Neuronal stem cell (in vitro differentiated cells): ENCODE results near the gene BIRC7.

Experiments used
- DNase-seq: peaks from one replicate; pipeline ENCODE4 v3.0.0-alpha.2; 2013; ENCODE audit warnings: low spot score
- H2AFZ ChIP-seq: one replicate; pipeline ENCODE4 v1.6.1; 2013; ENCODE audit warnings: mild to moderate bottlenecking, low read length, inconsistent platforms
- H2AK5ac ChIP-seq: 2 replicates; pipeline ENCODE4 v1.6.1; 2013; ENCODE audit warnings: low read depth, mild to moderate bottlenecking, inconsistent platforms, low read length, moderate library complexity, mixed read lengths
- H2BK120ac ChIP-seq: 2 replicates; pipeline ENCODE4 v1.6.1; 2013; ENCODE audit warnings: low read depth, mild to moderate bottlenecking, inconsistent platforms, low read length, moderate library complexity, mixed read lengths
- H2BK12ac ChIP-seq: one replicate; pipeline ENCODE4 v1.6.1; 2013; ENCODE audit warnings: low read length, inconsistent platforms
- H2BK15ac ChIP-seq: 2 replicates; pipeline ENCODE4 v1.6.1; 2013; ENCODE audit warnings: mild to moderate bottlenecking, low read length, inconsistent platforms, mixed read lengths
- H2BK5ac ChIP-seq: one replicate; pipeline ENCODE4 v1.6.1; 2013; ENCODE audit warnings: inconsistent platforms, mild to moderate bottlenecking, low read length, moderate library complexity
- H3K14ac ChIP-seq: one replicate; pipeline ENCODE4 v1.6.1; 2013; ENCODE audit warnings: low read length, inconsistent platforms
- H3K18ac ChIP-seq: 2 replicates; pipeline ENCODE4 v1.6.1; 2013; ENCODE audit warnings: low read length, inconsistent platforms
- H3K23ac ChIP-seq: 2 replicates; pipeline ENCODE4 v1.6.1; 2013; ENCODE audit warnings: low read depth, mild to moderate bottlenecking, mixed read lengths, low read length, inconsistent platforms; ENCODE audit not compliant: poor library complexity
- H3K27ac ChIP-seq: replicated peaks from 3 replicates; pipeline ENCODE4 v1.5.1; 2013; ENCODE audit warnings: low read length, inconsistent platforms
- H3K27me3 ChIP-seq, 3 experiments: 2 replicates each; pipeline ENCODE4 v1.6.1; 2013; ENCODE audit warnings: low read length in 3 of 3, mild to moderate bottlenecking in 2 of 3, inconsistent platforms in 1 of 3, low read depth in 1 of 3, mixed read lengths in 1 of 3, moderate library complexity in 1 of 3; ENCODE audit not compliant: control insufficient read depth in 3 of 3, insufficient read depth in 3 of 3
- H3K36me3 ChIP-seq, 2 donors: replicated peaks in 1 of 2; 2 replicates each; pipeline ENCODE4 v1.6.1; 2013; ENCODE audit warnings: low read length in 2 of 2; ENCODE audit not compliant: control insufficient read depth in 2 of 2, insufficient read depth in 2 of 2
- H3K4ac ChIP-seq: 2 replicates; pipeline ENCODE4 v1.6.1; 2013; ENCODE audit warnings: inconsistent platforms, mild to moderate bottlenecking, low read length, moderate library complexity
- H3K4me1 ChIP-seq, 2 donors: 1 replicate in 1 of 2; 2 replicates in 1 of 2; pipeline ENCODE4 v1.6.1; 2013; ENCODE audit warnings: low read length in 2 of 2, low read depth in 1 of 2; ENCODE audit not compliant: control insufficient read depth in 2 of 2, insufficient read depth in 1 of 2
- H3K4me2 ChIP-seq: one replicate; pipeline ENCODE4 v1.6.1; 2013; ENCODE audit warnings: mild to moderate bottlenecking, low read length, inconsistent platforms; ENCODE audit not compliant: insufficient read depth, poor library complexity, severe bottlenecking
- H3K4me3 ChIP-seq, 2 donors: 2 replicates each; pipeline ENCODE4 v1.5.1; 2013; ENCODE audit warnings: low read length in 2 of 2, mild to moderate bottlenecking in 2 of 2, inconsistent platforms in 1 of 2, moderate library complexity in 1 of 2
- H3K79me1 ChIP-seq: one replicate; pipeline ENCODE4 v1.6.1; 2013; ENCODE audit warnings: low read depth, mild to moderate bottlenecking, inconsistent platforms, low read length, moderate library complexity
- H3K9ac ChIP-seq: one replicate; pipeline ENCODE4 v1.6.1; 2013; ENCODE audit warnings: mild to moderate bottlenecking, low read depth, low read length, inconsistent platforms; ENCODE audit not compliant: poor library complexity
- H3K9me3 ChIP-seq, 2 donors: replicated peaks in 1 of 2; 2 replicates each; pipeline versions ENCODE3 to v1.6.1; 2013; ENCODE audit warnings: low read length in 2 of 2, mild to moderate bottlenecking in 2 of 2, inconsistent platforms in 1 of 2, low read depth in 1 of 2, mixed read lengths in 1 of 2, moderate library complexity in 1 of 2; ENCODE audit not compliant: control insufficient read depth in 2 of 2, insufficient read depth in 1 of 2
- H4K8ac ChIP-seq: one replicate; pipeline ENCODE4 v1.6.1; 2013; ENCODE audit warnings: low read depth, mild to moderate bottlenecking, inconsistent platforms, low read length, moderate library complexity
- H4K91ac ChIP-seq: one replicate; pipeline ENCODE4 v1.6.1; 2013; ENCODE audit warnings: low read length, low read depth, mild to moderate bottlenecking, inconsistent platforms; ENCODE audit not compliant: poor library complexity
- WGBS, 2 donors: extraction: QIAGEN DNeasy Blood & Tissue Kit; methylation state at CpG; one replicate each; pipeline ENCODE4 v1.1.7; 2013; ENCODE audit warnings: missing lambda C conversion rate in 2 of 2, mixed read lengths in 1 of 2; ENCODE audit not compliant: insufficient read length in 2 of 2, insufficient replicate concordance in 1 of 2; ENCODE audit errors: extremely low coverage in 2 of 2; 5-methylcytosine and 5-hydroxymethylcytosine counted together

The BIRC7 gene

DNA sequence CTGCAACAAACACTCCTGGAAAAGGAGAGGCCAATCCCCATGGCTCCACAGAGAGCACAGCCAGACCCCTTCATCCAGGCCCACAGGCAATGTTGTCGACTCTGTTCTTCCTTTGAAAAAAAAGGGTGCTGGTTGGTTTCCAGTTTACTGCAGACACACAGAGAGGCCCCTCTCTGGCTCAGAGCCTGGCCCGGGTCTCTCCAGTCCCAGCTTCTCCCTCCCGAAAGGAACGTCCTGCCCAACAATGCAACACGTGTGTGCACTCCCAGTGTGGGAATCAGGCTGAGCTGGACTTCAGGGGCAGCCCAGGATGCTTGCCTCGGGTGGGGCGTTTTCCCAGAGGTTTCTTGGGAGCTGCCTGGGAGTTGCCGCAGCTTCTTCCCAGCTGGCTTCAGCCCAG, 23.1 kb downstream of the BIRC7 start:
- Histone ChIP-seq H3K9ac (no peak overlapping the region), H2AFZ (no peak overlapping the region), H3K4me1 (peaks cover 33 to 45% of the 10 kb centered on the region in 2 donors), H3K23ac (no peak overlapping the region), H2BK15ac (no peak overlapping the region), H3K14ac (no peak overlapping the region), H3K4me2 (no peak overlapping the region), H3K4me3 (no peak overlapping the region), H2BK120ac (no peak overlapping the region), H4K91ac (no peak overlapping the region), H3K27me3 (no peaks in the 10 kb centered on the region), H3K27ac (no peak overlapping the region), H2AK5ac (no peak overlapping the region), H3K9me3 (peaks cover 0 to 18% of the 10 kb centered on the region in 2 donors), H2BK5ac (no peak overlapping the region), H3K4ac (no peak overlapping the region), H3K18ac (peak overlapping the region; percentile 8), H4K8ac (no peak overlapping the region), H3K36me3 (peaks cover 0 to 1% of the 10 kb centered on the region in 2 donors), H3K79me1 (no peaks in the 10 kb centered on the region), H2BK12ac (no peak overlapping the region)
- WGBS, 2 donors, result no CpG with 5 or more reads among the region's 8 CpGs
- DNase-seq, result no peak

GRCh38 chr20:63259734-63260460, 24.2 kb downstream of the BIRC7 start:
- H2AFZ ChIP-seq, result no peak overlapping the region

GRCh38 chr20:63260521-63260920, 24.8 kb downstream of the BIRC7 start:
- no peak overlapping the region for H3K23ac ChIP-seq
- peak overlapping the region; percentile 98 for H2AK5ac ChIP-seq
- peak overlapping the region; percentile 64 for H3K9ac ChIP-seq
- H2BK120ac ChIP-seq, result peak overlapping the region; percentile 81
- peak overlapping the region; percentile 89 for H2BK5ac ChIP-seq
- H3K36me3 ChIP-seq, result peaks cover 0 to 1% of the 10 kb centered on the region in 2 donors
- peak overlapping the region; percentile 8 for H3K4ac ChIP-seq
- H3K27ac ChIP-seq, result no peak overlapping the region
- H3K27me3 ChIP-seq, result no peaks in the 10 kb centered on the region
- H4K8ac ChIP-seq, result peak overlapping the region; percentile 32
- H3K9me3 ChIP-seq, result peaks cover 0 to 18% of the 10 kb centered on the region in 2 donors
- peak overlapping the region; percentile 67 for H3K14ac ChIP-seq
- peak overlapping the region; percentile 98 for H2BK15ac ChIP-seq
- no peak for DNase-seq
- peak overlapping the region; percentile 90 for H3K18ac ChIP-seq
- H3K79me1 ChIP-seq, result no peaks in the 10 kb centered on the region
- WGBS, 2 donors, result no CpG with 5 or more reads among the region's 15 CpGs
- H3K4me3 ChIP-seq, result no peak overlapping the region
- peak overlapping the region; percentile 14 for H2BK12ac ChIP-seq
- no peak overlapping the region for H3K4me2 ChIP-seq
- H4K91ac ChIP-seq, result peak overlapping the region; percentile 22
- H2AFZ ChIP-seq, result peak overlapping the region; percentile 90
- peaks cover 24 to 50% of the 10 kb centered on the region in 2 donors for H3K4me1 ChIP-seq

More at GRCh38 chr20:63259734-63260460, 24.2 kb downstream of the BIRC7 start:
- Histone ChIP-seq H2BK5ac (no peak overlapping the region), H3K4me1 (peaks cover 30 to 52% of the 10 kb centered on the region in 2 donors), H3K79me1 (no peaks in the 10 kb centered on the region), H3K9me3 (peaks cover 0 to 18% of the 10 kb centered on the region in 2 donors), H2BK12ac (peak overlapping the region; percentile 17), H3K4me2 (no peak overlapping the region), H4K8ac (no peak overlapping the region), H2AK5ac (peak overlapping the region; percentile 98), H3K14ac (peak overlapping the region; percentile 63), H2BK120ac (peak overlapping the region; percentile 81), H3K4me3 (no peak overlapping the region), H3K23ac (peak overlapping the region; percentile 23), H3K4ac (no peak overlapping the region), H3K27ac (no peak overlapping the region), H3K18ac (peak overlapping the region; percentile 90), H2BK15ac (peak overlapping the region; percentile 98), H3K27me3 (no peaks in the 10 kb centered on the region), H3K9ac (peak overlapping the region; percentile 64), H4K91ac (no peak overlapping the region), H3K36me3 (peaks cover 0 to 1% of the 10 kb centered on the region in 2 donors)
- DNase-seq, result no peak
- WGBS, 2 donors, result no CpG with 5 or more reads among the region's 25 CpGs

DNA sequence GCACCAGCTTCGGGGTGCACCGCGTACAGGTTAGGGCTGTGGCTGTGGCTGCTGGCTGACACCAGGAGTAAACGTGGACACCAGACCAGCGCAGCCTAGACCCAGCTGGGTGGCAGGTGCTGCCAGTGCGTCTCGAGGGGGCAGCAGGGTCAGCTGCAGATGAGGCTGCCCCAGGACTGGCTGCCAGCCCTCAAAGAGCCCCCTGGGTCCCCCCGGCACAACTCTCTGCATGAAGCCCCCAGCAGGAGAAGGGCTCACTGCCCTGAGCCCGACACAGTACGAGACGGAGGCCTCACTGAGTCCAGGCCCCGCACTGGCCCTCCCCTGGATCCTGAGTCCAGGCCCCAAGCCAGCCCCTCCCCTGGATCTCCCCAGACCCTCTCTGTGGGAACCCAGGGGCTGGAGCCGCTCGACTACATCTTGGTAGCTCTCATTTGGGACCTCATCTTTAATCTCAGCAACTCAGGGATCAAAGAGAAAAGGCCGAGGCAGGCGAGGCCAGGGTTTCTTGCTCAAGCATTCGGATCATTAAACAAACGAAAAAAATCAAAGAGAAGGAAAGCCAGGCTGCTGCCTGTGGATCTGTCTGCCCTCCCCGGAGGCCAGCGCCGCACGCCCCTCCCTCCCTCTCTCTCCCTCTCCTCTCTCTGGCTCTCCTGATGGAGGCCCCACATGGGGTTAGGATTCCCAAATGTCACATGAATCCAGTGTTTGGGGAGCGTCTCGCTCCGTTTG, 25.5 kb downstream of the BIRC7 start:
- H2AK5ac ChIP-seq, result peak overlapping the region; percentile 98
- H4K91ac ChIP-seq, result no peak overlapping the region
- no CpG with 5 or more reads among the region's 25 CpGs for WGBS, 2 donors
- peak overlapping the region; percentile 68 for H3K9ac ChIP-seq
- peak overlapping the region; percentile 14 for H2BK12ac ChIP-seq
- no peak overlapping the region for H3K4me2 ChIP-seq
- no peak overlapping the region for H3K23ac ChIP-seq
- no peaks in the 10 kb centered on the region for H3K79me1 ChIP-seq
- peak overlapping the region; percentile 52 for H3K27ac ChIP-seq
- peak overlapping the region in 1 of 2 donors; percentile 30 for H3K4me3 ChIP-seq
- H3K14ac ChIP-seq, result peak overlapping the region; percentile 97
- peaks cover 18 to 50% of the 10 kb centered on the region in 2 donors for H3K4me1 ChIP-seq
- peaks cover 0 to 18% of the 10 kb centered on the region in 2 donors for H3K9me3 ChIP-seq
- H3K36me3 ChIP-seq, result peaks cover 0 to 1% of the 10 kb centered on the region in 2 donors
- H3K4ac ChIP-seq, result peak overlapping the region; percentile 8
- H2BK15ac ChIP-seq, result peak overlapping the region; percentile 98
- peak overlapping the region; percentile 94 for H2BK120ac ChIP-seq
- peak overlapping the region; percentile 96 for H3K18ac ChIP-seq
- H2BK5ac ChIP-seq, result peak overlapping the region; percentile 89
- peak overlapping the region; percentile 72 for H4K8ac ChIP-seq
- H3K27me3 ChIP-seq, result no peaks in the 10 kb centered on the region
- no peak for DNase-seq
- H2AFZ ChIP-seq, result peak overlapping the region; percentile 90
